Ishikawa (cell line): ENCODE measurements around the gene MPHOSPH8.

Source experiments
- CEBPB ChIP-seq: IDR thresholded peaks from 2 replicates; pipeline ENCODE4 v1.6.1; 2012
- CREB1 ChIP-seq: IDR thresholded peaks from 2 replicates; pipeline ENCODE4 v1.6.1; 2012; ENCODE audit warnings: low read depth
- EGR1 ChIP-seq: IDR thresholded peaks from 2 replicates; pipeline ENCODE4 v1.6.1; 2012
- FOXM1 ChIP-seq: IDR thresholded peaks from 2 replicates; pipeline ENCODE4 v1.6.1; 2012; ENCODE audit warnings: low read depth, borderline replicate concordance
- RAD21 ChIP-seq: IDR thresholded peaks from 2 replicates; pipeline ENCODE4 v1.6.1; 2012; ENCODE audit warnings: low read depth
- TAF1 ChIP-seq: IDR thresholded peaks from 2 replicates; pipeline ENCODE4 v1.6.1; 2012; ENCODE audit warnings: low read depth, mild to moderate bottlenecking
- TCF12 ChIP-seq: IDR thresholded peaks from 2 replicates; pipeline ENCODE4 v1.6.1; 2012; ENCODE audit warnings: low read depth
- TEAD4 ChIP-seq: IDR thresholded peaks from 2 replicates; pipeline ENCODE4 v1.6.1; 2012
- YY1 ChIP-seq: IDR thresholded peaks from 2 replicates; pipeline ENCODE4 v1.6.1; 2012; ENCODE audit warnings: low read depth
- TF ChIP-seq, protein P1 (sequence below): IDR thresholded peaks from 2 replicates; pipeline ENCODE4 v1.6.1; 2012
- TF ChIP-seq, protein P2 (sequence below): IDR thresholded peaks from 2 replicates; pipeline ENCODE4 v1.6.1; 2012
- TF ChIP-seq, protein P3 (sequence below): IDR thresholded peaks from 2 replicates; pipeline ENCODE4 v1.6.1; 2012; ENCODE audit warnings: low read depth, mild to moderate bottlenecking

DNA sequence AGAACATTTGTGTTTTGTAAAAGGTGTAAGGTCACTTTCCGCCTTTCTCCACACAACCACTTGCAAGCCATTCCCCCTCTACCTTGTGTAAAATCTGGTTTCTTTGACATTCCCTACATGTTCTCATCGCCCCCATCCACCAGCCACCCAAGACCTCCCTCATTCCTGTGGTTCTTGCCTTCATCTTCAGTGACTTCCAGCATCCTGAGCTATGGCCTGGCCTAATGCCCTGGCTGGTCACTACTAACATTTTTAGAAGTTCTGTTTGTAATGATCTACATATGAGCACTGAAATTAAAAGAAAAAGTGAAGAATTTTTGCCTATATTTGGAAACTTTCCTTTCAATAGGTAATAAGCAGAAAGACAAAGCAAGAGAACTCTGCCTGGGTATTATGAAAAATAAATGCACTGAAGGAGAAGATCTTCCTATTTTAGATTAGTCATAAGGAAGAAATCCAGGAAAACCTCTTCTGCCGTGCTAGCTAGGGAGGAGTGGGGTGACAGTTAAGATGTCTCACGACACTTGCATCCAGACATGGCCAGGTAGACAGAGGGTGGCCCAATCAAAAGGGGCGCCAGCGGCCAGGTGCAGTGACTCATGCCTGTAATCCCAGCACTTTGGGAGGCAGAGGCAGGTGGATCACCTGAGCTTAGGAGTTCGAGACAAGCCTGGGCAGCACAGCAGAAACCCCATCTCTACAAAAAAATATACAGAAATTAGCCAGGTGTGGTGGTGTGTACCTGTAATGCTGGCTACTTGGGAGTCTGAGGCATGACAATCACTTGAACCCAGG, 28.1 kb upstream of the MPHOSPH8 start:
- TF ChIP-seq, protein P1, sequence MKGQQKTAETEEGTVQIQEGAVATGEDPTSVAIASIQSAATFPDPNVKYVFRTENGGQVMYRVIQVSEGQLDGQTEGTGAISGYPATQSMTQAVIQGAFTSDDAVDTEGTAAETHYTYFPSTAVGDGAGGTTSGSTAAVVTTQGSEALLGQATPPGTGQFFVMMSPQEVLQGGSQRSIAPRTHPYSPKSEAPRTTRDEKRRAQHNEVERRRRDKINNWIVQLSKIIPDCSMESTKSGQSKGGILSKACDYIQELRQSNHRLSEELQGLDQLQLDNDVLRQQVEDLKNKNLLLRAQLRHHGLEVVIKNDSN, result no peak
- TF ChIP-seq YY1, result no peak
- no peak for TF ChIP-seq FOXM1
- TF ChIP-seq CREB1, result no peak
- TF ChIP-seq, protein P2, sequence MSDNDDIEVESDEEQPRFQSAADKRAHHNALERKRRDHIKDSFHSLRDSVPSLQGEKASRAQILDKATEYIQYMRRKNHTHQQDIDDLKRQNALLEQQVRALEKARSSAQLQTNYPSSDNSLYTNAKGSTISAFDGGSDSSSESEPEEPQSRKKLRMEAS, result no peak
- TF ChIP-seq CEBPB, result no peak
- TF ChIP-seq TAF1, result no peak
- no peak for TF ChIP-seq RAD21
- no peak for TF ChIP-seq EGR1
- TF ChIP-seq, protein P3, sequence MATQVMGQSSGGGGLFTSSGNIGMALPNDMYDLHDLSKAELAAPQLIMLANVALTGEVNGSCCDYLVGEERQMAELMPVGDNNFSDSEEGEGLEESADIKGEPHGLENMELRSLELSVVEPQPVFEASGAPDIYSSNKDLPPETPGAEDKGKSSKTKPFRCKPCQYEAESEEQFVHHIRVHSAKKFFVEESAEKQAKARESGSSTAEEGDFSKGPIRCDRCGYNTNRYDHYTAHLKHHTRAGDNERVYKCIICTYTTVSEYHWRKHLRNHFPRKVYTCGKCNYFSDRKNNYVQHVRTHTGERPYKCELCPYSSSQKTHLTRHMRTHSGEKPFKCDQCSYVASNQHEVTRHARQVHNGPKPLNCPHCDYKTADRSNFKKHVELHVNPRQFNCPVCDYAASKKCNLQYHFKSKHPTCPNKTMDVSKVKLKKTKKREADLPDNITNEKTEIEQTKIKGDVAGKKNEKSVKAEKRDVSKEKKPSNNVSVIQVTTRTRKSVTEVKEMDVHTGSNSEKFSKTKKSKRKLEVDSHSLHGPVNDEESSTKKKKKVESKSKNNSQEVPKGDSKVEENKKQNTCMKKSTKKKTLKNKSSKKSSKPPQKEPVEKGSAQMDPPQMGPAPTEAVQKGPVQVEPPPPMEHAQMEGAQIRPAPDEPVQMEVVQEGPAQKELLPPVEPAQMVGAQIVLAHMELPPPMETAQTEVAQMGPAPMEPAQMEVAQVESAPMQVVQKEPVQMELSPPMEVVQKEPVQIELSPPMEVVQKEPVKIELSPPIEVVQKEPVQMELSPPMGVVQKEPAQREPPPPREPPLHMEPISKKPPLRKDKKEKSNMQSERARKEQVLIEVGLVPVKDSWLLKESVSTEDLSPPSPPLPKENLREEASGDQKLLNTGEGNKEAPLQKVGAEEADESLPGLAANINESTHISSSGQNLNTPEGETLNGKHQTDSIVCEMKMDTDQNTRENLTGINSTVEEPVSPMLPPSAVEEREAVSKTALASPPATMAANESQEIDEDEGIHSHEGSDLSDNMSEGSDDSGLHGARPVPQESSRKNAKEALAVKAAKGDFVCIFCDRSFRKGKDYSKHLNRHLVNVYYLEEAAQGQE, result no peak
- no peak for TF ChIP-seq TEAD4
- TF ChIP-seq TCF12, result no peak
